DOHH2 (cell line): ENCODE measurements around the gene OS9.

Experiments
- H3F3A ChIP-seq: fragments of 200-600 bp; sonication (generic), shearing (Covaris generic); 2 replicates; pipeline ENCODE4 v1.6.0; 2016; ENCODE audit warnings: antibody characterized with exemption, mild to moderate bottlenecking; ENCODE audit not compliant: control insufficient read depth, insufficient read depth
- H3K27ac ChIP-seq: fragments of 200-600 bp; sonication (generic); 2 replicates; pipeline ENCODE4 v1.5.1; 2014; ENCODE audit warnings: low read depth, mild to moderate bottlenecking, low read length, moderate library complexity
- H3K27me3 ChIP-seq: fragments of 200-600 bp; sonication (generic); 2 replicates; pipeline ENCODE4 v1.6.1; 2014; ENCODE audit warnings: mild to moderate bottlenecking, low read length, mixed read lengths; ENCODE audit not compliant: control insufficient read depth
- H3K36me3 ChIP-seq: fragments of 200-600 bp; sonication (generic); 2 replicates; pipeline ENCODE4 v1.6.1; 2014; ENCODE audit warnings: mild to moderate bottlenecking, low read length, moderate library complexity, mixed read lengths; ENCODE audit not compliant: control insufficient read depth
- H3K4me1 ChIP-seq: fragments of 200-600 bp; sonication (generic); 2 replicates; pipeline ENCODE4 v1.6.1; 2014; ENCODE audit warnings: mild to moderate bottlenecking, low read length, mixed read lengths; ENCODE audit not compliant: control insufficient read depth
- H3K4me2 ChIP-seq: fragments of 200-600 bp; sonication (generic); 2 replicates; pipeline ENCODE4 v1.6.0; 2014; ENCODE audit warnings: mild to moderate bottlenecking, low read length, moderate library complexity
- H3K4me3 ChIP-seq: fragments of 200-600 bp; sonication (generic); 2 replicates; pipeline ENCODE4 v1.5.1; 2014; ENCODE audit warnings: mild to moderate bottlenecking, low read length, mixed read lengths
- H3K79me2 ChIP-seq: fragments of 200-600 bp; sonication (generic); 2 replicates; pipeline ENCODE4 v1.6.1; 2014; ENCODE audit warnings: mild to moderate bottlenecking, low read length, mixed read lengths; ENCODE audit not compliant: control insufficient read depth
- H3K9me2 ChIP-seq: fragments of 200-600 bp; sonication (generic); replicated peaks from 2 replicates; pipeline ENCODE4 v1.6.1; 2014; ENCODE audit warnings: mild to moderate bottlenecking, low read length, mixed read lengths; ENCODE audit not compliant: control insufficient read depth
- H3K9me3 ChIP-seq: fragments of 200-600 bp; sonication (generic); 2 replicates; pipeline ENCODE4 v1.6.1; 2014; ENCODE audit warnings: antibody characterized with exemption, low read length, mixed read lengths; ENCODE audit not compliant: control insufficient read depth, insufficient read depth
- H4K20me1 ChIP-seq: fragments of 200-600 bp; sonication (generic); 2 replicates; pipeline ENCODE4 v1.6.0; 2014; ENCODE audit warnings: low read depth, mild to moderate bottlenecking, antibody characterized with exemption, low read length, moderate library complexity; ENCODE audit not compliant: control insufficient read depth, insufficient read depth
- CTCF ChIP-seq: fragments of 200-600 bp; sonication (generic); IDR thresholded peaks from one replicate; pipeline ENCODE4 v1.5.1; 2014; ENCODE audit warnings: antibody characterized with exemption, mild to moderate bottlenecking, low read depth, low read length; ENCODE audit not compliant: poor library complexity, severe bottlenecking
- EZH2phosphoT487 ChIP-seq: fragments of 200-600 bp; sonication (generic); IDR thresholded peaks from 2 replicates; pipeline ENCODE4 v1.6.1; 2017; ENCODE audit warnings: borderline replicate concordance, mild to moderate bottlenecking, antibody characterized with exemption, low read length, moderate library complexity, mixed read lengths

The OS9 gene

GRCh38 chr12:57767305-57767698, 73.4 kb downstream of the OS9 start:
- peaks cover 24% of the 10 kb centered on the region for H3K36me3 ChIP-seq
- no peaks in the 10 kb centered on the region for H3K9me2 ChIP-seq
- no peak overlapping the region for H3K27ac ChIP-seq
- H4K20me1 ChIP-seq = no peaks in the 10 kb centered on the region
- H3K4me3 ChIP-seq = no peak overlapping the region
- H3K4me2 ChIP-seq = no peak overlapping the region
- H3K4me1 ChIP-seq = peaks cover 40% of the 10 kb centered on the region
- peaks cover 11% of the 10 kb centered on the region for H3F3A ChIP-seq
- H3K9me3 ChIP-seq = no peaks in the 10 kb centered on the region
- H3K27me3 ChIP-seq = peaks cover 30% of the 10 kb centered on the region
- peaks cover 11% of the 10 kb centered on the region for H3K79me2 ChIP-seq
- TF ChIP-seq CTCF = no peak
- no peak for TF ChIP-seq EZH2phosphoT487

GRCh38 chr12:57767876-57768275, 73.9 kb downstream of the OS9 start:
- Histone ChIP-seq H3K36me3 (peaks cover 24% of the 10 kb centered on the region), H4K20me1 (no peaks in the 10 kb centered on the region), H3K9me2 (no peaks in the 10 kb centered on the region), H3F3A (peaks cover 5% of the 10 kb centered on the region), H3K9me3 (no peaks in the 10 kb centered on the region), H3K4me2 (no peak overlapping the region), H3K27me3 (peaks cover 30% of the 10 kb centered on the region), H3K27ac (no peak overlapping the region), H3K79me2 (peaks cover 11% of the 10 kb centered on the region), H3K4me3 (no peak overlapping the region), H3K4me1 (peaks cover 43% of the 10 kb centered on the region)
- TF ChIP-seq EZH2phosphoT487 (no peak), CTCF (no peak)

- Histone ChIP-seq H4K20me1 (no peaks in the 10 kb centered on the region), H3K4me1 (peaks cover 40% of the 10 kb centered on the region), H3K4me3 (no peak overlapping the region), H3K9me3 (no peaks in the 10 kb centered on the region), H3K27ac (no peak overlapping the region), H3K36me3 (peaks cover 24% of the 10 kb centered on the region), H3K4me2 (no peak overlapping the region), H3K27me3 (peaks cover 25% of the 10 kb centered on the region), H3K79me2 (peaks cover 11% of the 10 kb centered on the region), H3F3A (no peaks in the 10 kb centered on the region), H3K9me2 (no peaks in the 10 kb centered on the region)
- no peak for TF ChIP-seq EZH2phosphoT487
- TF ChIP-seq CTCF = no peak
Measured at GRCh38 chr12:57769594-57769993, 75.7 kb downstream of the OS9 start.
